Retina (tissue), 1 donor: ENCODE results near the gene CPSF4L.

Source experiments
- DNase-seq: peaks from one replicate; pipeline ENCODE4 v3.0.0-alpha.2; 2016

Gene CPSF4L

GRCh38 chr17:73289549-73290254 lies 28.0 kb upstream of the CPSF4L start:
- no peak for DNase-seq

DNA sequence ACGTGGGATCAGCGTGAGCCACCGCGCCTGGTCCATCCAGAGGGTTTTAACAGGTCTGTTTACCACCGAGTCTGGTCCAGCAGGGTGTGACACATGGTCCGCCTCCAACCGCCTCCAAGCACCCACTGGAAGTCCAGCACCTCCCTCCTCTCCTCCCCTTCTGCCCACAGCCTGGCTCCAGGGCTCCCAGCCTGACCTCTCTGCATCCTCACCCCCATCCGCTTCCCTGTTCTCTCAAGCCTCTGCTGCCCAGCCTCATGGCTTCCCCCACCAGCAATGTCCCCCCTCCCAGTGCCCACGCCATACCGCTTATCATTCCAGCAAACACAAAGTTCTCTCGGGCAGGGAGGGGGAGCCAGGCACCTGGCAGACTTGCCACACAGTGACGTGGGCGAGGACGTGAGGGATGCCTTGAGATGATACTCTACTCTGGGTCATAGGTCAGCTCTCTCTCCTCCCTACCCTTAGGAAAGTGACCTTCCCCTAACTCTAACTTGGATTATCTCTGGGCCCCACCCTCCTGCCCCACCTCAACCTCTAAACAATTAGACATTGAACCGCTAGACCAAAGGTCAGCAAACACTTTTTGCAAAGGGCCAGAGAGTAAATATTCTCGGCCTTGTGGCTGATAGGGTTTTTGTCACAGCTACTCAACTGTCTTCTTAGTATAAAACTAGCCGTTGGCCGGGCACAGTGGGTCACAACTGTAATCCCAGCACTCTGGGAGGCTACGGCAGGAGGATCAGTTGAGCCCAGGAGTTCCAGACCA lies 27.0 kb upstream of the CPSF4L start:
- no peak for DNase-seq

DNA sequence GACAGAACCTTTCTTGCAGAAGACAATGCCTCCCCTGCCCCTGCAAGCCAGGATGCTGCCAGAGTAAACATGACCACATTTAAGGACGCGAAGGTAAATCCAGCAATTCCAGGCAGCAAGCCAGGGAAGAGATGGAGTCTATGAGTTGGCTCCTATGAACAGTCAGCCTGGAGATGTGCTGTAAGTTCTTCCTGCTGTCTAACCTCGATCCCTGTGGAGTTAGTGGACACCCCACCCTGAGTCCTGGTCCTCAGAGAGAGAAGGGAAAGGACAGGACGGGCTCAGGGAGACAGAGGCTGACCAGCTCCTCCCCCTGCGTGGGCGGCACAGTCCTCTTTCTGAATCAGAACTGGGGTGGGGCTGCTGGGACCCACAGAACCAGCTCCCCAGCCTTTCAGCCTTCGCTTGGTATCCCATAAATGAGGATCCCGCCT lies 25.2 kb upstream of the CPSF4L start:
- DNase-seq: no peak

DNA sequence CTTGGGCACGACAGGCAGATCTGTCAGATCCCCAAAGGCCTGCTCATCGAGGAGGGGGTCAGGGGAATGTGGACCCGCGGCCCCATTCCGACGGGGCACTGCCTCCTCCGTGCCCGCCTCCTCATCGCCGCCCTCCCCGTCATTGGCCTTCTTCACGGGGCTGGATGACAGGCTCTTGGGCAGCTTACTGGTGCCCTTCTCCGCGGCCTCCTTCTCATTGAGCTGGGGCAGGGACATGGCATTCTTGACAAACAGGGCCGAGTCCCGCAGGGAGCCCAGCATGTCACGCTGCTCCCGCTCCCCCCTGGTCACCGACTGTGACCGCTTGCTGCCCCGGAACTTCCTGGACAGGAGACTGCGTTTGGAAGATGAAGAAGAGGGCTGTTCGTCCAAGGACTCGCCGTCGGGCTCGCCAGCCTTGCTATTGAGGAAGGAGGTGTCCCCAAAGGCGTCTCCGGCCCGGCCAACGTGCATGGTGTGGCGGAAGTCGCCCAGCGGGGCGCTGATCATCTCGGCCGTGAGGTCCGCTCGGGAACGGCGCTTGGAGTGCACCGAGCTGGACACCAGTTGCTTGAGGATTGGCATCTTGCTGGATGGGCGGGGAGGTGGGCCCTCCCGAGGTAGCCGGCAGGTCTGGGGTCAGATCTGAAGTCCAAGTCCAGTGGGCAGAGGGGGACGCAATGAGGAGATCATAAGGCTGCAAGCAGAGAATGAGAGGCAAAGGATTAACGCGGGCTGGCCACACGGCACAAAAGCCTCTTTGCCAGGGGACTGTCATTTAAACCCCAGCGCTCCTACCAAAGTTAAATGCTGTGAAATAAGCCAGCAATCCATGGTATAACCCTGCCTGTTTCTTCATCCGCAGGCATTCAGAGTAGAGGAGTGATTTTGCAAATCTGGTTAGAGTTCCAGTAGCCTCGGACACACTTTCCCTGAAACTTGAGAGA lies 24.5 kb upstream of the CPSF4L start:
- no peak for DNase-seq

GRCh38 chr17:73285603-73285908 lies 23.9 kb upstream of the CPSF4L start:
- no peak for DNase-seq

DNA sequence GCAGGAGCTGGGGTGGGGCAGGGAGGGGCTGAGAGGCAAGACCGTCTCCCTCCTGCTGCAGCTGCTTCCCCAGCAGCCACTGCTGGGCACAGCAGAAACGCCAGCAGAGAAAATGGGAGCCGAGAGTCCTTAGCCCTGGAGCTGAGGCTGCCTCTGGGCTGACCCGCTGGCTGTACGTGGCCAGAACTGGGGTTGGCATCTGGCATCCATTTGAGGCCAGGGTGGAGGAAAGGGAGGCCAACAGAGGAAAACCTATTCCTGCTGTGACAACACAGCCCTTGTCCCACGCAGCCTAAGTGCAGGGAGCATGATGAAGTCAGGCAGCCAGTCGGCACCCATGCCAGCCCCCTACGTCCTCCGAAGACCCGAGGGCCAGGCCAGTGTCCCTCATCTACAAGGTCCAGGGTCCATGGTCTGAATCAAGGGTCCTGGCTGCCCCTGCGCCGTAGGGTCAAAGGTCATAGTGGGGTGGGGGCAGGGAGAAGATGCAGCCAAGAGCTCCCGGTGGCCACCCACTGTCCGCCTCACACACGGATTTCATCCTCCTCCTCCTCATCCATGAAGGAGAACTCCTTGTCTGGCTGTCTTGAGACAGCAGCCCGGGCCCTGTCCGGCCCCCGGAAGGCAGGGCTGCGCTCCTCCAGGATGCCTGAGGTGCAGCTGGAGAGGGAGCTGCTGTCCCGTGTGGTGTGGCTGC lies 23.4 kb upstream of the CPSF4L start:
- no peak for DNase-seq

GRCh38 chr17:73284354-73284753 lies 22.7 kb upstream of the CPSF4L start:
- DNase-seq: no peak

GRCh38 chr17:73283841-73284282 lies 22.2 kb upstream of the CPSF4L start:
- DNase-seq: peak; percentile 74

GRCh38 chr17:73283250-73283649 lies 21.6 kb upstream of the CPSF4L start:
- no peak for DNase-seq

DNA sequence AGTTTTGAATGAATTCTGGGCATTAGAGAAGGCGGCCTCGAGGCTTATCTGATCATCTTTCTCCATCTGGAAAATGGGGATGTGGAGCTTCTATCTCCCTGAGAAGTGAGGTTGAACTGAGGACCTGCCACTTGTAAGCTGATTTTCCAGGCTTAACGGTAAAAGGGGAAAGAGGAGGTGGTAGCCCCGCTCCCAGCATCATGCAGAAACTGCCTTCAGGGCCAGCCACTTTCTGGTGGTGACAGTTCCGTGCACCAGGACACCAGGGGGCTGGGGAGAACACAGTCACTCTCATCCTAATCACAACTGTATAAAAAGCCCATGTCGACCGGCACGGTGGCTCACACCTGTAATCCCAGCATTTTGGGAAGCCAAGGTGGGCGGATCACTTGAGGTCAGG lies 20.9 kb upstream of the CPSF4L start:
- DNase-seq: no peak

DNA sequence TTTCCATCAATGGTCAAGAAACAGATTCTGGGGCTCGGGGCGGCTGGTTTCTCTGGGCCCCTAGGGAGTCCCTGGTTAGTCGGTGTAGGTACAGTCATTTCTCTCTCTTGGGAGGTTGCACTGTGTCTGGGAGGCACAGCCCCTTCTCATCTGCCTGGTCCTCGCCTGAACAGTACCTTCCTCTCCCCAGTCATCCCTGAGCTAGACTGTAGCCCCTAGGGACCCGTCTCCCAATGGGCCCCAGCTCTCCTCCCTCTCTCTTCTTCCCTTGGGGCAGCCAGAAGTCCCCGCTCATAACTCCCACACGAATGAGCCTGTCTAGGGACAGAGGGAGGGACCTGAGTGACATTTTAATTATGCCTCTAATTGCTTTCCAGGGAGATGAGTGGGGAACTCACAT lies 20.2 kb upstream of the CPSF4L start:
- no peak for DNase-seq

DNA sequence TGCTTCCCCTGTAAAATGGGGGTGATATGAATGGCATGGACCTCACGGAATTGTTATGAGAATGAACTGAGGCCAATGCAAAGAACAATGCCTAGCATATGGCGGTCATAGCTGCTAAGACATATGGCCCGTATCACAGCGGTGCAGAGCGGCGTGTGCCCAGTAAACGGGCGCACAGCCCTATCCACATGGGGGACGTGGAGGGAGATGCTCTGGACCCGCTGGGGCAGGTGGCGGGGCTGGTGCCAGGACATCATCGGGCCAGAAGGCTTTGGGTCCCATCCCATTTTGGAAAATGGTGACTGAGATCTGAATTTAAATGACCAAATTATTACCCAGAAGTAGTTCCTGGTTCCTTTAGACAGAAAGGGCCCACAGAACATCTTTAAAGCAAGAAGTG lies 18.5 kb upstream of the CPSF4L start:
- DNase-seq: no peak

DNA sequence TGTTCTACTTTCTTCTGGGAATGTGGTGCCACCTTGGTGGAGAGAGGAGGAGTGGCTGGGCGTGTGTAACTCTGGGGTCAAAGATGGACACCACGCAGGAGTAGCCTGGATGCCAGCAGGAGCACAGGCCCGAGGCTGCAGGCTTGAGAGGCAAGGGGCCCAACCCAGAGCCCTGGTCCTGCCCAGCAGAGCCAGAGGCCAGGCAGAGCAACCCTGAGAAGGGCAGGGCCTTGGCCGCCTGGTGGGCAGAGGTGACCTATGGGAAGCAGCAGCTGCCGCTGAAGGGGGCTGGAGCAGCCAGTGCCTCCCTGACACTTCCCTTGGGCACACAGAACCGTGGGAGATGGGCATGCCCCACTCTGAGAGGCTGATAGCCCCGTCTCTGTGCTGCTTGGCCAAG lies 18.0 kb upstream of the CPSF4L start:
- DNase-seq: no peak

GRCh38 chr17:73278465-73279453 lies 17.1 kb upstream of the CPSF4L start:
- no peak for DNase-seq

- DNase-seq: no peak
Observed at GRCh38 chr17:73278049-73278464, 16.4 kb upstream of the CPSF4L start.

- no peak for DNase-seq
Observed at GRCh38 chr17:73274490-73274889, 12.8 kb upstream of the CPSF4L start.

GRCh38 chr17:73272906-73273218 lies 11.2 kb upstream of the CPSF4L start:
- DNase-seq: no peak

DNA sequence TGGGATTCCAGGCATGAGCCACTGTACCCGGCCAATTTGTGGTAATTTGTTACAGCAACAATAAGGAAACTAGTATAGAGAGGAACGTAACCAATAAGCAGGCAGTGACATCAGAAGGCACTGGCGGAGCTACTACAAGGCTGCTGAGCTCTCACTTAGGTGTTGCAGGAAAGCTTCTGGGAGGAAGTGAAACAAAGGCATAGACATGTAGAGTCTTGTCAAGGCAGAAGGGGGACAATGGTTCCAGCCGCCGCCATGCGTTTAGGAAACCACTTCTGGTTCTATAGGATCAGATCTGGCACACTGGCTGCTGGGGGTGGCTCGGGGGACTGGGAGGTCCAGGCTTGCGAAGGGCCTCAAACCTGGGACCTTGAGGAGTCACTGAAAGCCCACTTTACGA lies 9.4 kb upstream of the CPSF4L start:
- no peak for DNase-seq

DNA sequence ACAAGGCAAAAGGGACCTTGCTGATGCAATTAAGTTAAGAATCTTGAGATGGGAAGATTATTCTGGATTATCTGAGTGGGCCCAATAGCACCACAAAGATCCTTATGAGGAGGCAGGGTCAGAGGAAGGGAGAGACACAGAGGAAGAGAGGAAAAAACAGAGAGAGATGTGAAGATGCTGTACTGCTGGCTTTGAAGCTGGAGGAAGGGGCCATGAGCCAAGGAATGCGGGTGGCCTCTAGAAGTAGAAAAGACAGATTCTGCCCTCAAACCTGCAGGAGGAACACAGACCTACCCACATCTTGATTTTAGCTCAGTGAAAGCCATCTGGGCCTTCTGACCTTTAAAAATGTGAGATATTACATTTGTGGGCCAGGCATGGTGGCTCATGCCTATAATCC lies 8.1 kb upstream of the CPSF4L start:
- no peak for DNase-seq

DNA sequence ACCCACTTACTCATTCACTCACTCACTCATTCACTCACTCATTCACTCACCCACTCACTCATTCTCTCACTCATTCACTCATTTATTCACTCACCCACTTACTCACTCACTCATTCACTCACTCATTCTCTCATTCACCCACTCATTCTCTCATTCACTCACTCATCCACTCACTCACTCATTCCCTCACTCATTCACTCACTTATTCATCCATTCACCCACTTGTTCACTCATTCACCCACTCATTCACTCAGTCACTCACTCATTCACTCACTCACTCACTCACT lies 7.6 kb upstream of the CPSF4L start:
- no peak for DNase-seq

- no peak for DNase-seq
Observed at GRCh38 chr17:73268582-73269328, 7.1 kb upstream of the CPSF4L start.
